HG03575 (cell line): ENCODE data around the gene CPEB4.

ENCODE experiments used
- ATAC-seq: cut with Tn5 transposase; IDR thresholded peaks from one replicate; pipeline ENCODE4 v1.9.1; 2021; ENCODE audit not compliant: unreplicated experiment, insufficient number of reproducible peaks, low FRiP score; ENCODE audit errors: extremely low read depth

Gene CPEB4

GRCh38 chr5:173964506-173964905, 76.4 kb downstream of the CPEB4 start:
- ATAC-seq = no peak

DNA sequence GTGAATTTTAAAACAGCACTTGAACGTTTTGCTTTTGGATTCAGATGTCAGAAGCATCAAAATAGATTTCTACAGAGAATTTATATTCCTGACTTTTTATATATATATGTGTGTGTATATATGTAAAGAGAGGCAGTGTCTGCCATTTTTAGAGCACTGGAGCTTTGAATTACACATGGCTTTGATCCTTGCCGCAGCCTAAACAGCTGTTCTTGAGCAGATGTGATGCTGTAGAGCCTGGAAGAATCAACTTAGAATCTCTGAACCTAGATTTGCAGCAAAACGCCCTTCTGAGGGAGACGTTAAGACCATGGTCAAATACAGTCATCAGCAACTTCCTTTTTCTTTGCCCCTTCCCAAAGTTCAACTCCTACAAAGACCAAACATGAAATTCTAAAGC, 79.1 kb downstream of the CPEB4 start:
- no peak for ATAC-seq

DNA sequence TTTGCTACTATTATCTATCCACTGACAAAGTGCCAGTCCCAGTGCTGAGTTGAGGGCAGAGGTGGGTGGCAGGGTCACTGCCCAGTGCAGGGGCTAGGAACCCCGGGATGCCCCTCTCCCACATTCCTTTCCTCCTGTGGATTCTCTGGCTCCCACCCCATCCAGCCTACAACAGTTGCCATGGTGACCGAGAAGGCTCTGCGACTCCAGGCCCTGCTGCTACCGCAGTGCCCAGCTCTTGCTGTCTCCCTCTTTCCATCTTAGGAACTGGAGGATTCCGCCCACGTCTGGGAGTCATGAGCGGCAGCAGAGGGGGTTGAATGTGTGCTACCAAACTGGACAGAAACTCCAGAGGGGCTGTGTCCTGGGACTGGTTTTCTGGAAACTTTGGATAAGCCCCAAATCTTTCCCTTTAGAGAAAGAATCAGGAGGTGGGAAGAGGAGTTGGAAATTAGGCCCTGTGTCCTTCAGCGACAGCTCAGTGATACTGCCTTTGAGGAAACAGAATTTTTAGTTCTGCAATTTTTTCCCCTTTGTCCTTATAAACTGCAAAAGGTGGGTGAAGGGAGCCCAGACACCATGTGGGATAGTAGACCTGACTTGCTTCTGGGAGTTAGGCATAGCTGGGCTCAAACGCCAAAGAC, 80.1 kb downstream of the CPEB4 start:
- ATAC-seq = no peak

DNA sequence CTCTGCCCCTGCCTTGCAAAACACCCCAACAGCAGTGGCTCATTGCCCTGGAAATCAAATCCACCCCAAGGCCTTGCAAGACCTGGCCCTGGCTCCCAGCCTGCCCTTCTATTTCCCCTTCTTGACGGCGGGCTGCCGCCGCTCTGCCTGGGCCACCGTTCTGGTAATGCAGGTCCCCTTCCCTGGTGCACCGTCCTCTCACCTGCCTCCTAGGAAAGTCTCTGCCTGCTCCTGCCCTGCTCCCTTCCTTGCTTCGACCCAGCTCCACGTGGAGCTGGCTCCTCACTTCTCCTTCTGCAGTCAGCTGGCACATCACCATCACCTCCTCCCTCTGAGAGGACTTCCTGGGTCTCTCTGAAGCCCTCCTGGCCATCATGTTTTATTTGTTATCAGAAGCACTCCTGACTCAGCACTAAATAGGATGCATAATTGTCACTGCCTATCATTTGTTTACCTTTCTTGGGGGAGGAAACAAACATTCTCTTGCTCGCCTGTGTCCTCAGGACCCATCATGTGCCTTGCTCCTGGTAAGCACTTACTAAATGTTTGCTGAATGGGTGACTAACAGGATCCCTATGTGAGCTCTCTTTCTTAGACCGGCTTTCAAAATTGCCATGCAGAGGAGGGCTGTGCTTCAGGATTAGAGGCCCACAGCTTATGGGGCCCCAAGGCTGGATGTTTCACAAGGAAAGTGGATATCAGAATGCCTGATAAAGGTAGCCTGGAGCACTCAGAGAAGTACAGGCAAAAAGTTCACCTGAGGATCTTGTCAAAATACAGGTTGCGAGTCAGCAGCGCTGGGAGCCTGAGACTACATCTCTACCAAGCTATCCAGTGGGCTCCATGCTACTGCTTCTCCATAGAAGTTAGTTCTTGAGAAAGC, 81.3 kb downstream of the CPEB4 start:
- ATAC-seq = no peak

DNA sequence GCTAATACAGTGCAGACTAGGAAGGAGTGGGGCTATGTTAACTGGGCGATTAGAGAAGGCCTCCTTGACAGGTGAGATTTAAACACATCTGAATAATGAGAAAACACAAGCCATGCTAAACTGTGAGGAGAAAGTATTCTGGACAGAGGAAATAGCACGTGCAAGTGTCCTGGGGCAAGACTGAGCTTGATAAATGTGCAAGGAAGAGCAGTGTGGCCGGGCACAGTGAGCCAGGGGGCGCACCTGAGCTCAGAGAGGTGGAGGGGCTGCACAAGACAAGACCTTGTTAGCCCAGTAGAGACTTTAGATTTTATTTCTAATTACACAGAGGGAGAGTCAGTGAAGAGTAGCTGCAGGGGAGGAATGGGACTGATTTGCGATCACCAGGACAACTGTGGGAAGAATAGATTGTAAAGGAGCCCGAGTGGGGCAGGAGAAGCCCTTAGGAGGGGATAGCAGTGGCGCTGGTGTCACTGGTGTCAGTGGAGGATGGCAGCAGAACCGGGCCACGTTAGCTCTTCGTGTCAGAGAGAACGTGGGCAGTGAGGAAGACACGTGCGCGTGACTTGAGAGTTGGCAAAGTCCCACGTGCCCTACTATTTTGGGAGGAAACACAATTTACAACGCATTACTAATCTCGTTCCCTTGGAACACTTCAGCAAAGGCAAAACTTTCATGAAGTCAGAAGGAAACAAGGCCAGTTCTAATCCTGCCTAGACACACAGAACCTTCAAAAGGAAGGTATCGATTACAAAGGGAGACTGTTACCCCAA, 82.9 kb downstream of the CPEB4 start:
- no peak for ATAC-seq

- ATAC-seq = no peak
These were observed 83.7 kb downstream of the CPEB4 start for GRCh38 chr5:173971681-173972345.

- ATAC-seq = no peak
These were observed 84.4 kb downstream of the CPEB4 start for GRCh38 chr5:173972607-173972924.

DNA sequence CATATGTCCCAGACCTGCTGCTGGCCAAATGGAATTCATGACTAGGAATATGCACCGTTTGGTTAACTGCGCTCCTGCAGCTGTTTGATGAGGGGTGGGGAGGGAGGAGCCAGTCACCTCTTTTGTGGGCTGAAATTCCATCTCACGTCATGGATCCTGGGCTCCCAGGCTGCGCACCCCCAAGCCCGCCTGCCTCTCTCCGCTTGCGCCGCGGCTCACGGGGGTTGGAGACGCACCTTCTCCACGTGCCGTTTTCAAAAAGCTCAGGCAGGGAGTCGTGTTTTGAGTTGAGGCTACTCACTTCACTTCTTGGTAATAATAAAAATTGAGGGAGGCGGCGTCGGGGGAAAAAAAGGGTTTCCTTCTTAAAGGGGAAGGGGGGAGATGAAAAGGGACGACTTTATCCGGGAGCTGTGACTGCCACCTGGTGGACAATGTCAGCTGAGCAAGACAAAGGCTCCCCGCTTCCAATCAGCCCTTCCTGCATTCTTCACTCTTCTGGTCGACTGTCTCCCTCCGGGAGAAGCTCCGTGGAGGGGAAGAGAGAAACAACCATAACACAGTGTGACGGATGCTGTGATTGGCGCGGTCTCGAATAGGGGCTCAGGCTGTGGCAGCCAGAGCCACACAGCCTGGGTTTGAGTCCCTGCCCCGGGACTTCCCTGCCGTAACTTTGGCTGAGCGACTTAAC, 84.9 kb downstream of the CPEB4 start:
- no peak for ATAC-seq

DNA sequence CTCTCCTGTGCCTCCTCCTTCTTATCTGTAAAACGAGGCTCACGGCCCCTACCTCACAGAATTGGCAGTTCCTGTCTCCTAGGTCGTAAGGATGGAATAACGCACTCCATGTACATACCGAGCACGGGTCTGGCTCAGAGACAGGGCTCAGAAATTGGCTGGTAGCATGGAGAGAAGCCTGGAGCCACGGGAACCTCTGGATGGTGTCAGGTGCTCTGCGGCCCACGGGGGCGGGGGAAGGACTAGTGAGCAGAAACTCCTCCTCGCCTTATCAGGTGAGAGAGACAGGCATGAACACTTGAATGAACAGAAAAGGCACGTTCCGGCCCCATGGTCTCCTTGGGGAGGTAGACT, 85.4 kb downstream of the CPEB4 start:
- no peak for ATAC-seq

DNA sequence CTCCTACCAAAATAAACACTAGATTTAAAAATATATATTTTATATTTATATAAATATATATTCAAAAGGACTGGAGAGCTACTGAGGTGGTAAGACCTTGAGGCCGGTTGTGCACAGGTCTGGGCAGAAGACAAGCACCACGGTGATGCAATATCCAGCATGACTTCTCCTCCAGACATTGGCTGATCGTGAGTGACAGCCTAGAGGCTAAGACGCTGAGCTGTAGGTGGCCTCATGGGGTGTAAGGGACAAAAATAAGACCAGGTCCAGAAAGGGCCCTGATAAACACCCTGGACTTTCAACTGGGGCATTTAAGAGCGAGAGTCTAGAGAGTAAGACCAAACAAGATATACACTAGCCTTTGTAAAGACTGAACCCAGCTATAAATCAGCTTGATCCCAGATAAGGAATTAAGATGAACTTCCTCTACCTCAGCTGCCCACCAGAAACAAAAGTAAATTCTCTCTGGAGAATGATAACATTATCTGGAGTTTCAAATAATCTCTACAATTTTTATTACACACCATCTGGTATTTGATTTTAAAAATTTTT, 86.6 kb downstream of the CPEB4 start:
- ATAC-seq = no peak

- no peak for ATAC-seq
These were observed 93.1 kb downstream of the CPEB4 start for GRCh38 chr5:173981185-173981761.

DNA sequence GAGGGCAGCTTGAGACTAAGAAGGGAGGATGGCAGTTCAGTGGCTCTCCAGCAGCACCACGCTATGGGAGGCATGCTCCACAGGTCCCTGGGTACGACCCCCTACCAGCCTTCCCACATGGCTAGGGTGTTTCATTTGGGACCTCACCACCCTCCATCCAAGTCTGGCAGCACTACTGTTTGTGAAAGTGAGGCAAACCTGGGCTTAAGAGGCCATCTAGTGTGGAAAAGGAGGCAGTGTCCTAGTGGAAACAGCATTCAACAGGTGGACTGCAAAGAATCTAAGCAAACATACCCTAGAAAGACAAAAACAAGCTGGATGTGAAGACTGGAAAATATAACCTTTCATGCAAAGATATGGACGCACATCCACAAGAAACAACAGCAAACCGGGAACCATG, 96.1 kb downstream of the CPEB4 start:
- no peak for ATAC-seq

GRCh38 chr5:173988554-173989431, 100.6 kb downstream of the CPEB4 start, which contains the start of gene C5orf47:
C5orf47 (plus strand) TSS chr5:173989170; CDS start chr5:173989264, 94 bp downstream.
- ATAC-seq = no peak

DNA sequence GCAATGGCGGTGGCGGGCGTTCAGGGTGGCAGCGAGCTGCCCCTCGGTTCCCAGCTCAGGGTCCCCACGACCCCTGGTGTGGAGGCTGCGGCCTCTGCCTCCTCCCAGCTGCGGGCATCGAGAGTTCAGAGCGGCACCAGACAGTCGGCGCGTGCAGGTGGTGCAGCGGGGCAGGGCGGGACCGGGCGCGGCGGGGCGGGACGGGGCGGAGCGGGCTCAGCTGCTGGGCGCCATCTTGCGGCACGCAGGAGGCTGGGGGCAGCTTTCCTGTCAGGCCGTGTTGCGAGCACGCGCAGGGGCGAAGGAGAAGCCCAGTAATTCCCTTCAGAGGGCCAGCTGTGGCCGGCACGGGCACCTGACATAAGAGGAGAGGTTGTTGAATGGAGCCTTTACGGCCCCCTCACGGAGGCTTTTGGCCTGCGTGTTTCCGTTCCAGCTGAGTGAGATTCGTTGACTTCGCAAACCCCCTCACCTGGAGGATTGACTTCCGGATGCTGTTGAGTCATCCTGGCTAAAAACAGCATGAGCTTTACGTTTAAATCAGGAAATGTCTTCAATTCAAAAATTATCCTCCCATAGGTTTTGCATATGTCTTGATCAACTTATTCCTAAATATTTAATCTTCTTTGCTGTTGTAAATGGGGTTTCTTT, 101.4 kb downstream of the CPEB4 start:
- ATAC-seq = no peak

- no peak for ATAC-seq
These were observed 109.2 kb downstream of the CPEB4 start for GRCh38 chr5:173997331-173997730.

DNA sequence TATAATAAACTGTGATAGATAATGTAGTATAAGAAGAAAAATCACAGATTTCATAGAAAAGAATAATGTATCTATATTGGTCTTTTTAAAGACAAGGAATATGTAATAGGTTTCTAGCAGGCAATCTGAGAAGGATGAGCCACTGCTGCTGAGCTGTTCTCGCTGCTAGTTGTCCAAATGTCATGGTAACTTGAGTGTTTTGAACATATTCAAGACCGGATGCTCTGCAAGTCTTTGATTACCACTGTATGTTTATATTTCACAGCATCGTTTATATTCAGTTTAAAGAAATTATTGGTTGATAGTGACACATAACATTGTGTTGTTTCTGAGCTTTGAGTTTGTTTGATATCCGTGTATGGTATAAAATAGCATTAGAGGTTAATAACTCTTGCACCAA, 110.4 kb downstream of the CPEB4 start:
- ATAC-seq = no peak

DNA sequence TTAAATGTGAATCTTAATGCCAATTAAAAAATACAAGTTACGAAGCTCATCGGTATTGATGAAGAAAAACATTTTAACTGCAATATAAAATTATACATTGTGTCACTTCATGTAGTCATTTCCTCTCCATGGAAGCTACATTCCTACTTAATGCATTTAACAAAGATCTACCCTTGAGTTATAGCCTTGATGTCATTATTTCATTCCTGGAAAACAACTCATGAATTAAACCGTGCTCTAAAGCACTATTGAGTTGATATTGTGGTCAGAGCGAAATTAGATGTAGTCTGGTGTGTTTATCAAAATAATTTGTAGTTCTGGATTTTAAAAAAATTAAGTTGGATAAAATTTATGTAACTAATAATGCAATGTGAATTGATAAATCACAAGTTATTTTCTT, 111.9 kb downstream of the CPEB4 start:
- ATAC-seq = no peak
